Measurements from ENCODE around the gene CCM2.
"Not testable (repeated sequence)": the region's sequence is repeated elsewhere in the genome, so short reads cannot be mapped to it uniquely, and the experiment has no call there.

Gene CCM2

GRCh38 chr7:45104844-45105587, 105.0 kb downstream of the CCM2 start:
- Histone ChIP-seq H3K4me1 (ENCODE audit: control insufficient read depth in 5 of 5, insufficient read depth in 5 of 5, low read length in 5 of 5) (peaks cover 0 to 22% (median 16%) of the 10 kb centered on the region in 5 donors), H3K4me3 (ENCODE audit: low read depth in 1 of 5, low read length in 5 of 5) (no peak overlapping the region), H3K27me3 (ENCODE audit: control insufficient read depth in 5 of 5, insufficient read depth in 4 of 5, low read length in 5 of 5) (no peaks in the 10 kb centered on the region), H3K9ac (ENCODE audit: low read length in 5 of 5) (no peak overlapping the region), H3K36me3 (ENCODE audit: control insufficient read depth in 5 of 5, insufficient read depth in 5 of 5, low read length in 5 of 5) (peaks cover 4 to 93% (median 91%) of the 10 kb centered on the region in 5 donors), H3K27ac (ENCODE audit: low read depth, low read length) (no peak overlapping the region), H3K9me3 (ENCODE audit: control insufficient read depth in 5 of 5, low read length in 5 of 5) (no peaks in the 10 kb centered on the region)

DNA sequence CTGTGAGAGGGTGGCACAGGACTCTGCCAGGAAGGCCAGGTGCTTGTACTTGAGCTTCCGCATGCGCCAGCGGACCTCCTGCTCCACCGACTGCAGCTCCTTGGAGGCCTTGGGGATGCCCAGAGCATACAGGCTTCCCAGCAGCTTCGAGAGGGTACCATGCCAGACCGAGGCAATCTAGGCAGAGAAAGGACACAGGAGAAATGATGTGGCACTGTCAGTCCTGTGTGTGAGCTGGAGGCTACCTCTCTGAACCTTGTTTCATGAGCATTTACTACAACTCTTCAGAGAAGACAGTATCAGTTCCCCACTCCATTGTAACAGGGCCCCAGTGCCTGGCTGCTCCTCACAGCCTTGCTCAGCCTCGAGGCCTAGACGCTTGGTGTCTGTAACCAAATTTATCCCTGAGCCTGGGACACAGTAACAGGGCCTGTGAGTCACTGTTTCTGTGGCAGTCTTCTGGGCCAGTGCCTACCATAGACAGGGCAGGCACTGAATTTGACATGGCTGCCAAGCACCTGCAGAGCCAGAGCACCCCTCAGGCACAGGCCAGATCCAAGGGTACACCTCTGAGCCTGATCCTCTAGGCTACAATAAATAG, 105.7 kb downstream of the CCM2 start:
- Histone ChIP-seq H3K36me3 (ENCODE audit: control insufficient read depth in 5 of 5, insufficient read depth in 5 of 5, low read length in 5 of 5) (peaks cover 4 to 86% (median 84%) of the 10 kb centered on the region in 5 donors), H3K9ac (ENCODE audit: low read length in 5 of 5) (peak overlapping the region in 1 of 5 donors; percentile 23), H3K4me3 (ENCODE audit: low read depth in 1 of 5, low read length in 5 of 5) (no peak overlapping the region), H3K27ac (ENCODE audit: low read depth, low read length) (no peak overlapping the region), H3K4me1 (ENCODE audit: control insufficient read depth in 5 of 5, insufficient read depth in 5 of 5, low read length in 5 of 5) (peaks cover 0 to 26% (median 20%) of the 10 kb centered on the region in 5 donors), H3K9me3 (ENCODE audit: control insufficient read depth in 5 of 5, low read length in 5 of 5) (no peaks in the 10 kb centered on the region), H3K27me3 (ENCODE audit: control insufficient read depth in 5 of 5, insufficient read depth in 4 of 5, low read length in 5 of 5) (no peaks in the 10 kb centered on the region)

- Histone ChIP-seq H3K4me1 (ENCODE audit: control insufficient read depth in 5 of 5, insufficient read depth in 5 of 5, low read length in 5 of 5) (peaks cover 0 to 31% (median 23%) of the 10 kb centered on the region in 5 donors), H3K4me3 (ENCODE audit: low read depth in 1 of 5, low read length in 5 of 5) (no peak overlapping the region), H3K9me3 (ENCODE audit: control insufficient read depth in 5 of 5, low read length in 5 of 5) (no peaks in the 10 kb centered on the region), H3K36me3 (ENCODE audit: control insufficient read depth in 5 of 5, insufficient read depth in 5 of 5, low read length in 5 of 5) (peaks cover 4 to 75% (median 72%) of the 10 kb centered on the region in 5 donors), H3K27me3 (ENCODE audit: control insufficient read depth in 5 of 5, insufficient read depth in 4 of 5, low read length in 5 of 5) (no peaks in the 10 kb centered on the region), H3K27ac (ENCODE audit: low read depth, low read length) (no peak overlapping the region), H3K9ac (ENCODE audit: low read length in 5 of 5) (no peak overlapping the region)
Measured at GRCh38 chr7:45106820-45107219, 106.8 kb downstream of the CCM2 start.

- H3K27ac ChIP-seq (ENCODE audit: low read depth, low read length): no peak overlapping the region
- H3K36me3 ChIP-seq (ENCODE audit: control insufficient read depth in 5 of 5, insufficient read depth in 5 of 5, low read length in 5 of 5): peaks cover 4 to 70% (median 67%) of the 10 kb centered on the region in 5 donors
- peaks cover 0 to 36% (median 28%) of the 10 kb centered on the region in 5 donors for H3K4me1 ChIP-seq (ENCODE audit: control insufficient read depth in 5 of 5, insufficient read depth in 5 of 5, low read length in 5 of 5)
- H3K9ac ChIP-seq (ENCODE audit: low read length in 5 of 5): no peak overlapping the region
- H3K4me3 ChIP-seq (ENCODE audit: low read depth in 1 of 5, low read length in 5 of 5): no peak overlapping the region
- H3K27me3 ChIP-seq (ENCODE audit: control insufficient read depth in 5 of 5, insufficient read depth in 4 of 5, low read length in 5 of 5): no peaks in the 10 kb centered on the region
- H3K9me3 ChIP-seq (ENCODE audit: control insufficient read depth in 5 of 5, low read length in 5 of 5): no peaks in the 10 kb centered on the region
Measured at GRCh38 chr7:45107356-45107755, 107.4 kb downstream of the CCM2 start.

- no peak overlapping the region for H3K4me3 ChIP-seq (ENCODE audit: low read depth in 1 of 5, low read length in 5 of 5)
- H3K27me3 ChIP-seq (ENCODE audit: control insufficient read depth in 5 of 5, insufficient read depth in 4 of 5, low read length in 5 of 5): no peaks in the 10 kb centered on the region
- peaks cover 0 to 54% (median 52%) of the 10 kb centered on the region in 5 donors for H3K36me3 ChIP-seq (ENCODE audit: control insufficient read depth in 5 of 5, insufficient read depth in 5 of 5, low read length in 5 of 5)
- H3K27ac ChIP-seq (ENCODE audit: low read depth, low read length): no peak overlapping the region
- H3K4me1 ChIP-seq (ENCODE audit: control insufficient read depth in 5 of 5, insufficient read depth in 5 of 5, low read length in 5 of 5): peaks cover 0 to 38% (median 28%) of the 10 kb centered on the region in 5 donors
- H3K9me3 ChIP-seq (ENCODE audit: control insufficient read depth in 5 of 5, low read length in 5 of 5): no peaks in the 10 kb centered on the region
- H3K9ac ChIP-seq (ENCODE audit: low read length in 5 of 5): peak overlapping the region in 4 of 5 donors; percentile 3 to 19 (median 10)
Measured at GRCh38 chr7:45108863-45109262, 108.9 kb downstream of the CCM2 start.

- Histone ChIP-seq H3K9me3 (ENCODE audit: control insufficient read depth in 5 of 5, low read length in 5 of 5) (no peaks in the 10 kb centered on the region), H3K27me3 (ENCODE audit: control insufficient read depth in 5 of 5, insufficient read depth in 4 of 5, low read length in 5 of 5) (no peaks in the 10 kb centered on the region), H3K27ac (ENCODE audit: low read depth, low read length) (peak within 1 kb of the TSS; percentile 92), H3K9ac (ENCODE audit: low read length in 5 of 5) (peak within 1 kb of the TSS; percentile 69 to 94 (median 88)), H3K4me3 (ENCODE audit: low read depth in 1 of 5, low read length in 5 of 5) (peak within 1 kb of the TSS; percentile 95 to 99 (median 97)), H3K36me3 (ENCODE audit: control insufficient read depth in 5 of 5, insufficient read depth in 5 of 5, low read length in 5 of 5) (peaks cover 0 to 28% (median 25%) of the 10 kb centered on the region in 5 donors), H3K4me1 (ENCODE audit: control insufficient read depth in 5 of 5, insufficient read depth in 5 of 5, low read length in 5 of 5) (peaks cover 0 to 38% (median 28%) of the 10 kb centered on the region in 5 donors)
Measured at GRCh38 chr7:45111298-45112223, 111.6 kb downstream of the CCM2 start, which contains the start of gene TBRG4. TSS of gene TBRG4 (minus strand) at chr7:45111697. CDS start at chr7:45109237, 2,460 bp downstream.

DNA sequence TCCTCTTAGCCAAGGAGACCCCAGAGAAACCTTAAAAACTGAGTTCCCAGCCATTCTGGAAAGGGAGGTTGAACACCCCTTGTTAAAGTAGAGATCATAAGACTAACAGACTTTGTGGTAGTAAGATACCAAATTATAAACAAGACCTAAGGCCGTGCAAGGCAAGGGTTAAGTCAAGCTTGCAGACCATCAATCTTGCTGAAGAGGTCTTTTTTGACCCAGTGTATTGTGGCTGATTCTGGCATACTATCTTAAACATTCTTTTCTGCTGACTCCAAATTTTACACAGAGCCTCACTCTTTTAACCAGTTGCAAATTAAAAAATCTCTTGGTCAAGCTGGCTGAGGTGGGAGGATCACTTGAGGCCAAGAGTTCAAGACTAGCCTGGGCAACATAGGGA, 112.6 kb downstream of the CCM2 start:
- Histone ChIP-seq H3K9ac (ENCODE audit: low read length in 5 of 5) (no peak overlapping the region), H3K4me3 (ENCODE audit: low read depth in 1 of 5, low read length in 5 of 5) (no peak overlapping the region), H3K4me1 (ENCODE audit: control insufficient read depth in 5 of 5, insufficient read depth in 5 of 5, low read length in 5 of 5) (peaks cover 0 to 29% (median 21%) of the 10 kb centered on the region in 5 donors), H3K9me3 (ENCODE audit: control insufficient read depth in 5 of 5, low read length in 5 of 5) (no peaks in the 10 kb centered on the region), H3K27me3 (ENCODE audit: control insufficient read depth in 5 of 5, insufficient read depth in 4 of 5, low read length in 5 of 5) (peaks cover 0 to 5% (median 0%) of the 10 kb centered on the region in 5 donors), H3K27ac (ENCODE audit: low read depth, low read length) (no peak overlapping the region), H3K36me3 (ENCODE audit: control insufficient read depth in 5 of 5, insufficient read depth in 5 of 5, low read length in 5 of 5) (peaks cover 0 to 17% (median 15%) of the 10 kb centered on the region in 5 donors)

DNA sequence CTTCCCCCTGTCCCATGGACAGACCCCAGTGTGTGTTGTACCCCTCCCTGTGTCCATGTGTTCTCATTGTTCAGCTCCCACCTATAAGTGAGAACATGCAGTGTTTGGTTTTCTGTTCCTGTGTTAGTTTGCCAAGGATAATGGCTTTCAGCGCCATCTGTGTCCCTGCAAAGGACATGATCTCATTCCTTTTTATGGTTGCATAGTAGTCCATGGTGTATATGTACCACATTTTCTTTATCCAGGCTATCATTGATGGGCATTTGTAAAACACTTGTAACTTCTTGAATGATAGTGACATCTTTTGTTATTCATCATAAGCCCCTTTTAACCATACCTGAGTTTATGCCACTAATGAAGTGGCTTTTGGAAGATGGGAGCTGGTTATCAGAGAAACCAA, 114.3 kb downstream of the CCM2 start:
- not testable (repeated sequence) for H3K27me3 ChIP-seq (ENCODE audit: control insufficient read depth in 5 of 5, insufficient read depth in 4 of 5, low read length in 5 of 5); H3K27ac ChIP-seq (ENCODE audit: low read depth, low read length); H3K36me3 ChIP-seq (ENCODE audit: control insufficient read depth in 5 of 5, insufficient read depth in 5 of 5, low read length in 5 of 5); H3K4me3 ChIP-seq (ENCODE audit: low read depth in 1 of 5, low read length in 5 of 5); H3K9ac ChIP-seq (ENCODE audit: low read length in 5 of 5); H3K9me3 ChIP-seq (ENCODE audit: control insufficient read depth in 5 of 5, low read length in 5 of 5)
- peaks cover 0 to 20% (median 12%) of the 10 kb centered on the region in 5 donors for H3K4me1 ChIP-seq (ENCODE audit: control insufficient read depth in 5 of 5, insufficient read depth in 5 of 5, low read length in 5 of 5)

DNA sequence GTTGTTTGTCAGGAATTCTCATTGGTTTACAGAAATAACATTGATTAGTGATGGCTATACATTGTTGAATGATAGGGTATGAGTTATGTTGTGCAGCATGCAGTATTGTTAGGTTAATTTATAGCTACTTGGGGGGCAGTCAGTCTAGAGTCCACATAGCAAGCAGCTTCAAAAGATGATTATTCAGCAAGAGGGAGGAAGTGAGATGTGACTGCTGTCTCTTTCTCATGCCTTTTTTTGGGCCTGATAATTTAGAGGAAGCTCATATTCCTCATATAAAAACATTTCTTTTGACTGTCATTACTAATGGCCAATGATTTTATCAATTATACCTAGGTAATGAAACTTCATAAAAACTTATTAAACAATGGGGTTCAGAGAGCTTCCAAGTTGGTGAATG, 114.9 kb downstream of the CCM2 start:
- Histone ChIP-seq H3K9ac (ENCODE audit: low read length in 5 of 5) (no peak overlapping the region), H3K4me1 (ENCODE audit: control insufficient read depth in 5 of 5, insufficient read depth in 5 of 5, low read length in 5 of 5) (peaks cover 0 to 20% (median 12%) of the 10 kb centered on the region in 5 donors), H3K27me3 (ENCODE audit: control insufficient read depth in 5 of 5, insufficient read depth in 4 of 5, low read length in 5 of 5) (peaks cover 0 to 5% (median 0%) of the 10 kb centered on the region in 5 donors), H3K9me3 (ENCODE audit: control insufficient read depth in 5 of 5, low read length in 5 of 5) (no peaks in the 10 kb centered on the region), H3K27ac (ENCODE audit: low read depth, low read length) (no peak overlapping the region), H3K4me3 (ENCODE audit: low read depth in 1 of 5, low read length in 5 of 5) (no peak overlapping the region), H3K36me3 (ENCODE audit: control insufficient read depth in 5 of 5, insufficient read depth in 5 of 5, low read length in 5 of 5) (no peaks in the 10 kb centered on the region)

Data from subcutaneous abdominal adipose tissue (tissue), 5 donors.